ENCODE results near the gene POPDC2. TPM values are rescaled to one million over a fixed set of nuclear protein-coding genes. Genes with fewer than 3 reads are reported as not detected.

The POPDC2 gene
- polyA plus RNA-seq, 2 donors: 1.4 to 1.8 TPM

DNA sequence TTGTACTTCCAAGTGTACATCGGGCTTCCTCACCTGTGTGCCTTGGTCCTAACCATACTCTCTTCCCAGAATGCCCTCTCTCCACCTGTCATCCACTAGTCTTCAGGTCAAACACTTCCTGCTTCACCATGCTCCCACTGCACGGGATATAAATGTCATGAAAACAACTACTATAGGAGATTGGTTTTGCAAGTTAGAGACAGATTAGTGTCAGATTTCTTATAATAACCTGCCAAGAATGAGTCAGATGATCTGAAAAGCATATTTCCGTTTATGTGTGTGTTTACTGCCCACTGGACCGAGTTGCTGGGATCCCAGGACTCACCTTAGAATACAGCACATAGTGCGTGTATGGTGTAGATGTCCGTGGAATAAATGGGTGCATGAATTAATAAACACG is 41.3 kb downstream of the POPDC2 start:
- H3K4me3 ChIP-seq (ENCODE audit: low read depth in 1 of 2, low read length in 2 of 2): no peak overlapping the region
- no peaks in the 10 kb centered on the region for H3K27me3 ChIP-seq (ENCODE audit: control insufficient read depth in 1 of 2, insufficient read depth in 2 of 2, low read length in 2 of 2)
- H3K36me3 ChIP-seq (ENCODE audit: control insufficient read depth in 2 of 2, insufficient read depth in 2 of 2, low read length in 1 of 2): no peaks in the 10 kb centered on the region
- H3K4me1 ChIP-seq (ENCODE audit: control insufficient read depth in 2 of 2, insufficient read depth in 2 of 2, low read length in 1 of 2): no peaks in the 10 kb centered on the region
- WGBS, 2 donors: 70 to 75% methylated on average over 7 of the region's 7 CpGs
- no peaks in the 10 kb centered on the region for H3K9me3 ChIP-seq (ENCODE audit: control insufficient read depth in 2 of 2, insufficient read depth in 1 of 2, low read depth in 1 of 2, low read length in 1 of 2)
- H3K27ac ChIP-seq (ENCODE audit: low read depth in 2 of 2, low read length in 1 of 2): no peak overlapping the region

DNA sequence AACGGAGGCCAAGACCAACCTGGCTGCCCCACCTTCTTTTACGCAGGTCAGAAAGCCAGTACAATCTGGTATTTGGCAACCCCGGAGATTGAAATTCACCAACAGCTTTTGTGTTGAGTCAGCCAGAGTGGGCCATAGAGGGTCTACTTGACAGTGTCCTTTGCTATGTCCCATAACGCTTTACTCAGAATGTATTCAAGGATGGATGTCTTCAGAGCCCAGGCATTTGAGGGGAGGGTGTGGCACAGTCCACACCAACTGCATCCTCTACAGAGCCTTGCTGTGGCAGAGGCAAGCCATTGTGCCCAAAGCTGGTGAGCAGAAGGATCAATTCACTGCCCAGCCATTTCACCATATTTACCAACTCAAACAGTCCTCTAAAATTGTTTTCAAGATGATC is 44.3 kb downstream of the POPDC2 start:
- Histone ChIP-seq H3K36me3 (ENCODE audit: control insufficient read depth in 2 of 2, insufficient read depth in 2 of 2, low read length in 1 of 2) (no peaks in the 10 kb centered on the region), H3K9me3 (ENCODE audit: control insufficient read depth in 2 of 2, insufficient read depth in 1 of 2, low read depth in 1 of 2, low read length in 1 of 2) (peaks cover 0 to 2% of the 10 kb centered on the region in 2 donors), H3K27ac (ENCODE audit: low read depth in 2 of 2, low read length in 1 of 2) (no peak overlapping the region), H3K4me1 (ENCODE audit: control insufficient read depth in 2 of 2, insufficient read depth in 2 of 2, low read length in 1 of 2) (no peaks in the 10 kb centered on the region), H3K27me3 (ENCODE audit: control insufficient read depth in 1 of 2, insufficient read depth in 2 of 2, low read length in 2 of 2) (no peaks in the 10 kb centered on the region), H3K4me3 (ENCODE audit: low read depth in 1 of 2, low read length in 2 of 2) (no peak overlapping the region)
- 82 to 86% methylated on average over 4 of the region's 4 CpGs for WGBS, 2 donors

DNA sequence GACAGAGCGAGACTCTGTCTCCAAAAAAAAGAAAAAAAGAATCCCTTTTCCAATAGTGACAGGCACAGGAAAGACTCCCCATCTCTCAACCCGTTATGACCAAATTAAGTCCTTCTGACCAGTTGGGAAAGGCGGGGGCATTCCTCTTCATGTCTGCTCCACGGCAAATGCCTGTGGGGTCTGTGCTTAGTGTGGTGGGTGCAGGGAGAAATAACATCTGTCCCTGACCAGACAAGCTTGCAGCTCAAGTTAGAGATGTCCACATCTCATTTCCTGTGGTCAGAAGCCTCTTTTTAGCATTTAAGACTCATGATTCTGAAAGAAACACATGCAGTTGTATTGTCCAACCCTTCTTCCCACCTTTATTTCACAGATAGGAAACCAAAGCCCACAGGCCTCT is 46.5 kb downstream of the POPDC2 start:
- Histone ChIP-seq H3K27me3 (ENCODE audit: control insufficient read depth in 1 of 2, insufficient read depth in 2 of 2, low read length in 2 of 2) (no peaks in the 10 kb centered on the region), H3K4me1 (ENCODE audit: control insufficient read depth in 2 of 2, insufficient read depth in 2 of 2, low read length in 1 of 2) (no peaks in the 10 kb centered on the region), H3K36me3 (ENCODE audit: control insufficient read depth in 2 of 2, insufficient read depth in 2 of 2, low read length in 1 of 2) (no peaks in the 10 kb centered on the region), H3K4me3 (ENCODE audit: low read depth in 1 of 2, low read length in 2 of 2) (no peak overlapping the region), H3K27ac (ENCODE audit: low read depth in 2 of 2, low read length in 1 of 2) (no peak overlapping the region), H3K9me3 (ENCODE audit: control insufficient read depth in 2 of 2, insufficient read depth in 1 of 2, low read depth in 1 of 2, low read length in 1 of 2) (peaks cover 0 to 2% of the 10 kb centered on the region in 2 donors)
- 89 to 96% methylated on average over 4 of the region's 4 CpGs for WGBS, 2 donors

DNA sequence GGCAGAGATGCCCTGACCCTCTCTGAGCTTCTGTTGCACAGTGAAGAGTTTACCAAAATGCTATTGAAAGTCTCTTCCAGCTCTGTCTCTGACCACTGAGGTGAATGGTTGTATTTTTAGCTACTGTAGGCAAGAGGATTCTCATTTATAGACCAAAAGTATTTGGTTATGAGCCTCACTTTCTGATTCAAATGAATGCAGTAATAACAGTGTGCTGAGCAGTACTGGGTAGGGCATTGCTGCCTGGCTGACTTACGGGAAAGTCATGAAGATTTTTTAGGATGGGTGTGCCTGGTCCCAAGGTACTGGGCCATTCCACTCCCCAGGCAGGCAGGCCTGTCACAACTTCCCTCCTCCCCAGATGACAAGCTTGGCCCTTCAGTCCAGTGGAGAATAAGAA is 47.2 kb downstream of the POPDC2 start:
- Histone ChIP-seq H3K9me3 (ENCODE audit: control insufficient read depth in 2 of 2, insufficient read depth in 1 of 2, low read depth in 1 of 2, low read length in 1 of 2) (peaks cover 0 to 2% of the 10 kb centered on the region in 2 donors), H3K4me3 (ENCODE audit: low read depth in 1 of 2, low read length in 2 of 2) (no peak overlapping the region), H3K36me3 (ENCODE audit: control insufficient read depth in 2 of 2, insufficient read depth in 2 of 2, low read length in 1 of 2) (no peaks in the 10 kb centered on the region), H3K27me3 (ENCODE audit: control insufficient read depth in 1 of 2, insufficient read depth in 2 of 2, low read length in 2 of 2) (no peaks in the 10 kb centered on the region), H3K27ac (ENCODE audit: low read depth in 2 of 2, low read length in 1 of 2) (no peak overlapping the region), H3K4me1 (ENCODE audit: control insufficient read depth in 2 of 2, insufficient read depth in 2 of 2, low read length in 1 of 2) (no peaks in the 10 kb centered on the region)
- WGBS, 2 donors: 83 to 93% methylated on average over 1 of the region's 1 CpG

DNA sequence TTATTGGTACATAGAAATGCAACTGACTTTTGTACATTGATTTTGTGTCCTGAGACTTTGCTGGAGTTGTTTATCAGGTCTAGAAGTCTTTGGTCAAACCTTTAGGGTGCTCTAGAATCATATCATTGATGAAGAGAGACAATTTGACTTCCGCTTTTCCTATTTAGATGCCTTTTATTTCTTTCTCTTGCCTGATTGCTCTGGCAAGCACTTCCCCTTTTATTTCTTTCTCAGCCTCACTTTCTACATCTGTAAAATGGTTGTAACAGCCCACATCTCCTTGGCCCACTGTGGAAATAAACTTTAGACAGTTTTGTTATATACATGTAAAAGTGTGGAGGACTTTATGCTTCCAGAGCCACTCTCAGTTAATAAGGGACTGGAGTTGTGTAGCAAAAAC is 48.7 kb downstream of the POPDC2 start:
- Histone ChIP-seq H3K9me3 (ENCODE audit: control insufficient read depth in 2 of 2, insufficient read depth in 1 of 2, low read depth in 1 of 2, low read length in 1 of 2) (peaks cover 0 to 2% of the 10 kb centered on the region in 2 donors), H3K4me3 (ENCODE audit: low read depth in 1 of 2, low read length in 2 of 2) (no peak overlapping the region), H3K4me1 (ENCODE audit: control insufficient read depth in 2 of 2, insufficient read depth in 2 of 2, low read length in 1 of 2) (no peaks in the 10 kb centered on the region), H3K27me3 (ENCODE audit: control insufficient read depth in 1 of 2, insufficient read depth in 2 of 2, low read length in 2 of 2) (no peaks in the 10 kb centered on the region), H3K36me3 (ENCODE audit: control insufficient read depth in 2 of 2, insufficient read depth in 2 of 2, low read length in 1 of 2) (no peaks in the 10 kb centered on the region), H3K27ac (ENCODE audit: low read depth in 2 of 2, low read length in 1 of 2) (no peak overlapping the region)
- 96 to 100% methylated on average over 1 of the region's 1 CpG for WGBS, 2 donors

DNA sequence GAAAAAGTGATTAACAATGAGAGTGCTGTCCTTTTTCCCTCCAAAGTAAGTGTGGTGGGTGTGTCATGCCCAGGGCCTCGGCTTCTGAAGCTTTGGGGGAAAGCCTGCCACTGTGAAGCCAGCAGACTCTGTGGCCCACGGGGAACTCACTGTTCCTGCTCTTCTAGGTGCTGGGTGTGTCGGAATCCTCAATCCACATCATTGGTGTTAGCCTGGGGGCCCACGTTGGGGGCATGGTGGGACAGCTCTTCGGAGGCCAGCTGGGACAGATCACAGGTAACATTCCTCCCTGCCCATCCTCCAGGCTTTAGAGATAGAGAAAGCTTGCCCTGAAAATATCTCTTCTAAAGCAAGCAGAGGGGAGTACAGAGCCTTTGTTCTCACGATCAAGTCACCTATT is 51.1 kb downstream of the POPDC2 start:
- peaks cover 0 to 2% of the 10 kb centered on the region in 2 donors for H3K9me3 ChIP-seq (ENCODE audit: control insufficient read depth in 2 of 2, insufficient read depth in 1 of 2, low read depth in 1 of 2, low read length in 1 of 2)
- no peaks in the 10 kb centered on the region for H3K4me1 ChIP-seq (ENCODE audit: control insufficient read depth in 2 of 2, insufficient read depth in 2 of 2, low read length in 1 of 2)
- H3K27ac ChIP-seq (ENCODE audit: low read depth in 2 of 2, low read length in 1 of 2): no peak overlapping the region
- H3K4me3 ChIP-seq (ENCODE audit: low read depth in 1 of 2, low read length in 2 of 2): no peak overlapping the region
- 35 to 43% methylated on average over 6 of the region's 6 CpGs for WGBS, 2 donors
- H3K36me3 ChIP-seq (ENCODE audit: control insufficient read depth in 2 of 2, insufficient read depth in 2 of 2, low read length in 1 of 2): no peaks in the 10 kb centered on the region
- H3K27me3 ChIP-seq (ENCODE audit: control insufficient read depth in 1 of 2, insufficient read depth in 2 of 2, low read length in 2 of 2): no peaks in the 10 kb centered on the region

DNA sequence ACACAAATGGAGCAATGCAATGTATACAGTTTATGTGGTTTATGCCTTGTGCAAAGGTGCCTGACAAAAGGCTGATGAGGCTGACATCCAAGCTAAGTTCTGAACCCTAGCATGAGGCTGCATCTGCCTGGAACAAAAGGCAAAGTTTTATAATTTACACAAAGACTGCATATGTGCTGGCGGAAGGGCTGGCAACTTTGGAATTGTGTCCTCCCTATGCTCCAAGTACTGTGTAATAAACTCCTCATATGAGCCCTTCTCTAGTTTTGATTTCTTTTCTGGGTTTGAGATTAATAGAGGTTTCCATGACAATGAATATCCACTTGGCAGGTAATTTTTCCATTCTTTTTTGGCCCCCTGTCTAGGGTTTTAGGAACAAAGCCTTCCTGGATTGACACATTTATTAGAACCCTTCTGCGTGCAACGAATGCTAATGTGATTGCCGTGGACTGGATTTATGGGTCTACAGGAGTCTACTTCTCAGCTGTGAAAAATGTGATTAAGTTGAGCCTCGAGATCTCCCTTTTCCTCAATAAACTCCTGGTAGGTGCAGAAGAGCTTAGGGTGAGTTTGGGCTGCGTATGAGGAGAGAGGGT is 51.9 kb downstream of the POPDC2 start:
- 72 to 88% methylated on average over 6 of the region's 6 CpGs for WGBS, 2 donors
- Histone ChIP-seq H3K27ac (ENCODE audit: low read depth in 2 of 2, low read length in 1 of 2) (no peak overlapping the region), H3K4me3 (ENCODE audit: low read depth in 1 of 2, low read length in 2 of 2) (no peak overlapping the region), H3K36me3 (ENCODE audit: control insufficient read depth in 2 of 2, insufficient read depth in 2 of 2, low read length in 1 of 2) (no peaks in the 10 kb centered on the region), H3K27me3 (ENCODE audit: control insufficient read depth in 1 of 2, insufficient read depth in 2 of 2, low read length in 2 of 2) (no peaks in the 10 kb centered on the region), H3K9me3 (ENCODE audit: control insufficient read depth in 2 of 2, insufficient read depth in 1 of 2, low read depth in 1 of 2, low read length in 1 of 2) (peaks cover 0 to 2% of the 10 kb centered on the region in 2 donors), H3K4me1 (ENCODE audit: control insufficient read depth in 2 of 2, insufficient read depth in 2 of 2, low read length in 1 of 2) (no peaks in the 10 kb centered on the region)

DNA sequence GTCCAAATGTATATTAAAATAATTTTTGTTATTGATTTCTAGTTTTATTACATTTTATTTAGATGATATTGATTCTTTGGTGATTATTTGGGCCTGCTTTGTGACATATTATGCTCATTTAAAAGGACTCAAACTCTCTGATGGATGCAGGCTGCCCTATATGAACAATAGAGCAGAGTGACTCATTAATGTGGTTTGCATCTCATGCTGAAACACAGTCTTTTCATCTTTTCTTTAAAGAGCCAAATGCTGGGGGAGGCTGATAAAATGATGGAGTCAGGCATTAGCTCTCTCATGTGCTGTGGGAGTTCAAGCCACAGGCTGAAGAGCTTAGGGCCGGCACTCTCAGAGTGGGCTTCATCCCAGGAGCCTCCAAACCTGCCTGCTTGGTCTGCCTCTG is 55.5 kb downstream of the POPDC2 start:
- H3K9me3 ChIP-seq (ENCODE audit: control insufficient read depth in 2 of 2, insufficient read depth in 1 of 2, low read depth in 1 of 2, low read length in 1 of 2): no peaks in the 10 kb centered on the region
- H3K4me1 ChIP-seq (ENCODE audit: control insufficient read depth in 2 of 2, insufficient read depth in 2 of 2, low read length in 1 of 2): peaks cover 0 to 2% of the 10 kb centered on the region in 2 donors
- no peaks in the 10 kb centered on the region for H3K36me3 ChIP-seq (ENCODE audit: control insufficient read depth in 2 of 2, insufficient read depth in 2 of 2, low read length in 1 of 2)
- H3K27me3 ChIP-seq (ENCODE audit: control insufficient read depth in 1 of 2, insufficient read depth in 2 of 2, low read length in 2 of 2): no peaks in the 10 kb centered on the region
- 73 to 85% methylated on average over 1 of the region's 1 CpG for WGBS, 2 donors
- no peak overlapping the region for H3K27ac ChIP-seq (ENCODE audit: low read depth in 2 of 2, low read length in 1 of 2)
- no peak overlapping the region for H3K4me3 ChIP-seq (ENCODE audit: low read depth in 1 of 2, low read length in 2 of 2)

DNA sequence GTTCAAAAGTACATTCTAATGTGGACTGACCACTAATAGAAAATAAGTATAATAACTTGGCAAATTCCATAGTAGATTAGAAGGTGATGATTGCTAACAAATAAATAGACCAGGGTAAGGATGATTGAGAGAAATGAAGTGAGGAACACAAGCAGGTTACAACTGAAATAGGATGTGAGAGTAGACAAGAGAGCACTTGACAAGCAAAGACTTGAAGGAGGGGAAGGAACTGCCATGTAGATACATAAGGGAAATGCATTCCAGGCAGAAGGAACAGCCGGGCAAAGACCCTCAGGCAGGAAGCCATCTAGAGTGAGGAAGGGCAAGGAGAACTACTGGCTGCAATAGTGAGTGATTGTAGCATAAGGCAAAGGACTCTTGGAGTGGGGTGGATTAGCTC is 57.7 kb downstream of the POPDC2 start:
- H3K36me3 ChIP-seq (ENCODE audit: control insufficient read depth in 2 of 2, insufficient read depth in 2 of 2, low read length in 1 of 2): no peaks in the 10 kb centered on the region
- WGBS, 2 donors: 32 to 54% methylated on average over 1 of the region's 1 CpG
- H3K9me3 ChIP-seq (ENCODE audit: control insufficient read depth in 2 of 2, insufficient read depth in 1 of 2, low read depth in 1 of 2, low read length in 1 of 2): no peaks in the 10 kb centered on the region
- peaks cover 0 to 2% of the 10 kb centered on the region in 2 donors for H3K4me1 ChIP-seq (ENCODE audit: control insufficient read depth in 2 of 2, insufficient read depth in 2 of 2, low read length in 1 of 2)
- no peaks in the 10 kb centered on the region for H3K27me3 ChIP-seq (ENCODE audit: control insufficient read depth in 1 of 2, insufficient read depth in 2 of 2, low read length in 2 of 2)
- H3K4me3 ChIP-seq (ENCODE audit: low read depth in 1 of 2, low read length in 2 of 2): no peak overlapping the region
- no peak overlapping the region for H3K27ac ChIP-seq (ENCODE audit: low read depth in 2 of 2, low read length in 1 of 2)

DNA sequence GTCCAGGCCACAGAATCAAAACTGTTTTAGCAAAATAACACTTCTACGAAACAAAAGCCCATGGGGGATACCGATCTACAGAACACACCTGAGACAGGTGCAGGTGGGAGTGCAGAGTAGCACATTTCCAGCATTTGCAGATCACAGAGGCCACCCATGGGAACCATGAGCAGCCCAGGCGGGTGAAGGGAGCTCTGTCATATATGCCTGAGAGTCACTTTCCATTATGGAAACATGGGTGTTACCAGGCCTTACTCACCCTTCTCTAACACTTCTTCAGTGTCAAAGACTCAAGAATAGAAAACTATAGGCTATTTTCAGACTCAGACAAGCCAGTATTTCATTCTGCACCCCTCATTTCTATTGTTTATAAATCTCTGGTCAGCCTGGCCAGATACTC is 59.2 kb downstream of the POPDC2 start:
- H3K27ac ChIP-seq (ENCODE audit: low read depth in 2 of 2, low read length in 1 of 2): no peak overlapping the region
- peaks cover 0 to 2% of the 10 kb centered on the region in 2 donors for H3K4me1 ChIP-seq (ENCODE audit: control insufficient read depth in 2 of 2, insufficient read depth in 2 of 2, low read length in 1 of 2)
- no peak overlapping the region for H3K4me3 ChIP-seq (ENCODE audit: low read depth in 1 of 2, low read length in 2 of 2)
- no peaks in the 10 kb centered on the region for H3K36me3 ChIP-seq (ENCODE audit: control insufficient read depth in 2 of 2, insufficient read depth in 2 of 2, low read length in 1 of 2)
- H3K9me3 ChIP-seq (ENCODE audit: control insufficient read depth in 2 of 2, insufficient read depth in 1 of 2, low read depth in 1 of 2, low read length in 1 of 2): no peaks in the 10 kb centered on the region
- WGBS, 2 donors: 80 to 85% methylated on average over 3 of the region's 3 CpGs
- H3K27me3 ChIP-seq (ENCODE audit: control insufficient read depth in 1 of 2, insufficient read depth in 2 of 2, low read length in 2 of 2): no peaks in the 10 kb centered on the region

Data from esophagus (tissue), 2 donors.